Astrocyte of the cerebellum (primary cell): Measurements from ENCODE around the gene ZNF335.

Experiments
- DNase-seq: peaks from one replicate; pipeline ENCODE4 v3.0.0-alpha.2; 2011; ENCODE audit warnings: low read depth
- H3K4me3 ChIP-seq: 2 replicates; pipeline ENCODE4 v1.5.1; 2011; ENCODE audit warnings: mild to moderate bottlenecking, low read depth, low read length, moderate library complexity
- in situ Hi-C: cut with HindIII; loops from 2 replicates; pipeline ENCODE4 v1.10.0; 2017; ENCODE audit warnings: low sequenced_read_pairs
- TF ChIP-seq, protein P1 (sequence below): IDR thresholded peaks from 2 replicates; pipeline ENCODE4 v1.5.1; 2012; ENCODE audit warnings: low read length, low read depth, moderate library complexity, mild to moderate bottlenecking; ENCODE audit errors: missing control alignments

Gene ZNF335

DNA sequence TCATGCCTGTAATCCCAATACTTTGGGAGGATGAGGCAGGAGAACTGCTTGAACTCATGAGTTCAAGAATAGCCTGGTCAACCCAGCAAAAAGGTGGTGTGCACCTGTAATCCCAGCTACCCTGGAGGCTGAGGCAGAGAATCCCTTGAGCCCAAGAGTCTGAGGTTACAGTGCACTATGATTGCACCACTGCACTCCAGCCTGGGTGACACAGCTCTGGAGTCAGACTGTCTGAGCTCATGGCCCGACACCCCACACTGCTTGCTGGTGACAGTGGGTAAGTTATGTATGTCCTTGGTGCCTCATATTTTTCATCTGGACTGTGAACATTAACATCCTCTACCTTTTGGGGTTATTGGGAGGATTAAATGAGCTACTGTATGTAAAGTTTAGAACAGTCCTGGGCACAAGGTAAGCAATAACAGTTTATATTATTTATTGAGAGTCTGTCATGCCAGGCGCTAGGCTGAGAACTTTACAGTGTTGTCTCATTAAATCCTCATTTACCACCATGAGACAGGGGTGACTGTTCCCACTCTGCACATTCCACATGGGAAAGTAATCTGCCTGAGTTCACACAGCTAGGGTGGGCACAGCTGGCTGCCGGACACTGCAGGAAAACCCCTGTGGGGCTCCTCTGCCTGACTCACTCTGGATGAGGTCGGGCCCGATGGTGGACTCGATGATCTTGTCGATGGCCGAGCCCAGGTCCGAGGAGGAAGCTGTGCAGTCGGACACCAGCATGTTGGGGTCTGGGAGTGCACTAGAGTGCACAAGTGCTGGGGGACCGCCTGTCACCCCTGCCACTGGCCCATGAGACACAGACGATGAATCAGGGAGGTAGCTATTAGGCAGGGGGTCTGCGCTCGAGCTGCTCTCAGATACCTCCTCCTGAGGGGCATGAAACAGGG is 2.9 kb downstream of the ZNF335 start:
- TF ChIP-seq, protein P1, sequence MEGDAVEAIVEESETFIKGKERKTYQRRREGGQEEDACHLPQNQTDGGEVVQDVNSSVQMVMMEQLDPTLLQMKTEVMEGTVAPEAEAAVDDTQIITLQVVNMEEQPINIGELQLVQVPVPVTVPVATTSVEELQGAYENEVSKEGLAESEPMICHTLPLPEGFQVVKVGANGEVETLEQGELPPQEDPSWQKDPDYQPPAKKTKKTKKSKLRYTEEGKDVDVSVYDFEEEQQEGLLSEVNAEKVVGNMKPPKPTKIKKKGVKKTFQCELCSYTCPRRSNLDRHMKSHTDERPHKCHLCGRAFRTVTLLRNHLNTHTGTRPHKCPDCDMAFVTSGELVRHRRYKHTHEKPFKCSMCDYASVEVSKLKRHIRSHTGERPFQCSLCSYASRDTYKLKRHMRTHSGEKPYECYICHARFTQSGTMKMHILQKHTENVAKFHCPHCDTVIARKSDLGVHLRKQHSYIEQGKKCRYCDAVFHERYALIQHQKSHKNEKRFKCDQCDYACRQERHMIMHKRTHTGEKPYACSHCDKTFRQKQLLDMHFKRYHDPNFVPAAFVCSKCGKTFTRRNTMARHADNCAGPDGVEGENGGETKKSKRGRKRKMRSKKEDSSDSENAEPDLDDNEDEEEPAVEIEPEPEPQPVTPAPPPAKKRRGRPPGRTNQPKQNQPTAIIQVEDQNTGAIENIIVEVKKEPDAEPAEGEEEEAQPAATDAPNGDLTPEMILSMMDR: no peak
- peak; percentile 23 for DNase-seq
- peak overlapping the region; percentile 24 for H3K4me3 ChIP-seq
- in situ Hi-C loops: no loop called here

GRCh38 chr20:45968081-45968671 is 3.8 kb downstream of the ZNF335 start:
- in situ Hi-C loops: no loop called here
- H3K4me3 ChIP-seq: no peak overlapping the region
- TF ChIP-seq, protein P1: no peak
- DNase-seq: no peak

GRCh38 chr20:45967551-45968080 is 4.4 kb downstream of the ZNF335 start:
- H3K4me3 ChIP-seq: no peak overlapping the region
- TF ChIP-seq, protein P1: no peak
- no peak for DNase-seq
- in situ Hi-C loops: no loop called here

- in situ Hi-C loops: no loop called here
- DNase-seq: no peak
- TF ChIP-seq, protein P1: no peak
- H3K4me3 ChIP-seq: no peak overlapping the region
These were observed 6.6 kb downstream of the ZNF335 start for GRCh38 chr20:45965169-45966002.

GRCh38 chr20:45964006-45964400 is 8.0 kb downstream of the ZNF335 start:
- in situ Hi-C loops: no loop called here
- TF ChIP-seq, protein P1: no peak
- no peak for DNase-seq
- H3K4me3 ChIP-seq: no peak overlapping the region
